ENCODE data around the gene ZFP36L1.
"Not testable (repeated sequence)": the region's sequence is repeated elsewhere in the genome, so short reads cannot be mapped to it uniquely, and the experiment has no call there.

ZFP36L1 gene

DNA sequence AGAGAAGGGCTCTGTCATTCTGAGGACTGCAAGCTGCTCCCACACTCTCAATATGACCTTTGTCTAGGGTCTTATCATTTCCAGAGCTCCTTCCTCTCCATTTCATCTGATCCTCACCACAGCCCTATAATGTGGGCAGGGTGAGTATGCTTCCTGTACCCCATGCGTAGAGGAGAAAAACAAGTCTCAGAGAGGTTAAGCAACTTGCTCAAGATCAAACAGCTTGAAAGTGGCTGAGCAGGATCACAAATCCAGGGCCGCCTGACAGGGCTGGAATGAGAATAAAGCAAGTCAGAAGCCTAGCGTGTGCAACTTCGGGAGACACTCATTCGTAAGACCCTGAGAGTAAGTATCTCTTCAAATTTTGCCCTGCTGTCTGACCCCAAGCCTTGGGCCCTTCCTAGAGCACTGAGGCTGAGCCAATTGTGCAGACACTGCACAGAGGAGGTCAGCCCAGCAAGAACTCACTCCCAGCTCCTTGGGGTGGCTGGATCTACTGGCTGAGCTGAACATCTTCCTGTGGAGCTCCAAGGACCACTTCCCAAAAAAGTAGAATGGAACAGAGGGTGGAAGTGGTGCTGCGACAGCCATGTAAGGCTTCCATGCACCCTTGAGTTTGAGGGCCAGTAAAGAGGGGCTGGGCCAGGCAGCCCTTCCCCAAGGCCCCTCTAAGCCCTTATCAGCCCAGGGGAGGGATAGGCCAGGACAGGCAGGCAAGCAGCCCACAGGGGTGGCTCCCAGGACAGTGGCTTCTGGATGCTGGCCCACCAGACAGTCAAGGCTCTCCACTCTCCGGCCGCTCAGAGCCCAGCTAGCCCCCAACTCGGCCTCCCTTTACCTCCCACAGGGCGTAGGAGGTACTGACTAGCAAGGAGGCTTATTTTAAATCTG is 10.5 kb downstream of the ZFP36L1 start:
- no peak for DNase-seq

- no peak for DNase-seq
Measured at GRCh38 chr14:68781161-68782021, 11.5 kb downstream of the ZFP36L1 start.

GRCh38 chr14:68780358-68781160 is 12.3 kb downstream of the ZFP36L1 start:
- DNase-seq, result no peak

DNA sequence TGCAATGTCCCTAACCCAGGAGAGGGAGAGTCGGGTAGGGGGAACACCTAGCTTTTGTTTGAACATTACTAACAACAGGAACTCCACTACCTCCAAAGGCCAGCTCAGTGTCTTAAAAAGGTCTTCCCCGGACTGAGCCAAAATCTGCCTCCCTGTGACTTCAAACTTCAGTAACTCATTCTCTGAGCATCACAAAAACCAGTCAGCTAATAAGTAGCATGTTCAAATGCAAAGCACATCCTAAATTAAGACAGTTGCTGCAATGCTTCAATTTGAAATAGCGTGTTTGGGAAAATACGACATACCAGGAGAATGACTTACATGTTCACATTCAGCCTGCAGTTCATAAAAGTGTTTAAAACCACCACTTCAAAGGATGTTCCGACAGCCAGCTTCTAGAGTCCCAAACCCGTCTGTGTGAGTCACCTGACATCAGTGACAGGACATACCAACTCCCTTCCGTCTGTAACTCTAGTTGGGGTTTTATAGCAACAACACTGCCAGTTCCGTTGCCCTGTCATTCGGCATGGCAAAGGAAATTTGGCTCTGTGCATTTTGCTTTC is 13.0 kb downstream of the ZFP36L1 start:
- no peak for DNase-seq

DNA sequence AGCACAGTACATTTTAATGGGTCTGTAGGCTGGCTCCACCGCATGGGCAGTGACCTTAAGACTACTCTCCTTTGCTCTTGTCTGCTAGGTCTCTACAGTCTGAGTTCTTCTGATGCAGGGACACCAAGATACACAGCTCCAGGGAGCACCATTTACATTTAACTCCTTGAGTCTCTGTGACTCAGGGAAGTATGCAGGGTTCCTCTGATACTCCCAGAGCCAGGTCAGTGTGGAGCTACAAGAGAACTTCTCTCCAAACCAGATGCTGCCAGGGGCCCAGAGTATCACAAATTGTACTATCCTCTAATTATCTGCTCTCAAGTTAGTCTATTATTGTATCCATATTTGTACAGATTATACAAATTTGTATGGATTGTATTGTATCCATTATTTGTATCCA is 15.2 kb downstream of the ZFP36L1 start:
- no peak for DNase-seq

DNA sequence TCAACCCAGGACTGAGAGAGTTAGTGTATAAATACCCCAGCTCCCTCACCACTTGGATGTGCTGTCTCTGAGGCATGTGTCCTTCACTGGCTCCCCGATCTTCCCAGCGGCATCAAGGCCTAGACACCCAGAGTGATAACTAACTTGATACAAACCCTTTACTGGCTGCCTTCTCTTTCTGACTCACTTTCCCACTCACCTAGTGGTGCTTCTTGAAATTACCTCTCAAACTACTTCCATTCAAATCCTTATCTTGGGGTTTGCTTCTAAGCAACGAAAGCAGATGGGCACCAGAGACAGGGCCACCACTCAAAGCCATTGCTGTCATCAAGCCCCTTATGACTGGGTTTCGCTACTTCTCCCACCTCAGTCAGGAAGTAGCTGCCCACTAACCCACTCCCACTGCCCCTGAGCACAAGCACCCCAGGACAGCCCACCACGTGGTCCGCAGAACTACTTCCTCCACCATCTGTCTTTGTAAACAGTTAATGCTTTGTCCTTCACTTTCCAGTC is 17.2 kb downstream of the ZFP36L1 start:
- no peak for DNase-seq

GRCh38 chr14:68774771-68775613 is 17.9 kb downstream of the ZFP36L1 start:
- no peak for DNase-seq

DNA sequence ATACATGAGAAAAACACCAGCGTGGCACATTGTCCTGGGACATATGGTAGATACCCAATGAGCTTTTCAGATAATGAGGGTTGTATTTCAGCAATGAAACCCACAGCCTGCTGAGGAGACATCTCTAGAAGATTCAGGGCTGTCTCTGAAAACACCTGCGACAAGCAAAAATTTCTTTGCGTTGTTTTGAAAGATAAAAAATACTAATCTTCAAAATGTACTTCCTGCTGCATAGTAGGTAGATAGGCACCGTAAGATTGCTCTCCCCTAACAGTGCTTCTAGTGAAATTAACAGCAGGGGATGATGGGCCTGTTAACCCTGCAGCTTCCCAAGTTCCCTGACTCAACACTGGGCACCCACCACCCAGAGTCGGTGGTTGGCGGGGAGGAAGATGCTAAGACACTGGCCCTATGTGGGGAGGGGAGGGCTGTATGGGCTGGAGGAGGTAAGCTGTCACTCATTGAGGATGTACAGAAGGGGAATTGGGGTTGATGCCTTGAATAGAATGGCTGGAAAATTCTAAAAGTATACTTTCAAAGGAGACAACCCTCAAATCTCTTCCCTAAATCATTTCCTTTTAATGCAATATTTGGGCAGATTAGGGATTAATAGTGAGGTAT is 20.0 kb downstream of the ZFP36L1 start:
- no peak for DNase-seq

DNA sequence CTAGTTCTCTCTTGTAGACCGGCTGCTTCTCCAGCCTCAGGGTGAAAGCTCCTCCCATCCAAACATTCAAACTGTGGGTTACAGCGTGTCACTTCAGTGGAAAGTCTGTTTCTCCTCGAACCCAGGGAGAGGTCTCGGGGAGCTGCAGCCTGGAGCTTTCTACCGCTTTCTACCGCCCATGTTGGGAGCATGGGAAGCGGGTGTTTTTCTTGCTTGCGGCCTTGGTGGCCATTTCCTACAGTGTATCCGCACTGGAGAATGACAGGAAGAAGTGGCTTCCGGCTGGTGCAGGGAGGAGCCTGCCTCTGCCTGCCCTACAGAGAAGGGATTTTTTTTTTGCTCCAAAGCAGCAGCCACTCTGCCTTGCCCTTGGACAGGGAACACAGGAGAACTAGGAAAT is 21.2 kb downstream of the ZFP36L1 start:
- DNase-seq, result no peak

DNA sequence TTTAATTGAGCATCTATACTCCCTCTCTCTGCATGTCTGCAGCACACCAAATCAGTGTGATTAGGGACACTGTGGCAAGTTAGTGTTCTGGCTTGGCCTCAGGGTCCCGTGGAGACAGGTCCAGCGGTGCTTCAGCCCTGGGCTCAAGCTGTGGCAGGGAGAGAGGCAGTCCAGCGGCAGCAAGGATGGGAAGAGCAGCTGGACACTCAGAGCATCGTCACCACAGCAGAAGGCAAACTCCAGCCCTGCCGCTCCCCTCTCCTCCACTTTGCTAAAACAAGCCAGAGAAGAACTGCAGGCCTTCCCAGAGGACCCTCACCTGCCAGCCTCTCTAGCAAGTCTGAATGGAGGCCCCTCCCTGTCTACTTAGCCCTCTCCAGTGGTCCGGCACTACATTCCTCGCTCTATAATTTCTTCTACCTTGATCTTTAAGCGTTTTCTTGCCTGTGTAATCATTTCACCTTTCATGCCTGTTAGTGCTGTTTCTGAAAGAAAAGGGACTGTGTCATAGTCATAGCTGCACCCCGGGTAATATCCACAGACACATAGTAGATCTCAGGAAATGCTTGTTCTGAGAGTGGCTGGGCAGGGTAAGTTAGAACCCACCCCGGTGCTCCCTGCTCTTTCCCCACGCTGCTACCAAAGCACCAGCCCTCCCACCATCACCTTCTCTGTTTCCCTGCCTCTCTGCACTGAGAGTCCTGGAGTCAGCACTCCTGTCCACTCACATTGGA is 22.1 kb downstream of the ZFP36L1 start:
- DNase-seq, result no peak

DNA sequence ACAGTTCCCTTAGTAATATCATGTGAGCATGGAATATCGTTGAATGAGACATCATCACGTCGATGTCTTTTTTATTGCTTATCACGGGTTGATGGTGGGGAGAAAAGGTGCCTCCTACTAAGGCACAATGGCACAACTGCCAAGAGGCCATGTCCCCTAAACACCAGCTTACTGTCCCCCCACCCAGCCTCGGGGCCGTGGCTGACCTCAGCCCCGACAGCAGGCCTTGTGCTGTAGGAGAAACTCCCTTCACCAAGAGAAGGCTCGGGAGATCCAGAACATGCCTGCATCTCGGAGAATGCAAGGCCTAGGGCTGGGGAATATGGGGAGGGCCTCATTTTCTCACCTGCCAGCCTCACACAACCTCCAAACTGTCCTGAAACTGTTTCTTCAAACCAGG is 22.8 kb downstream of the ZFP36L1 start:
- DNase-seq, result no peak

GRCh38 chr14:68768316-68768715 is 24.6 kb downstream of the ZFP36L1 start:
- DNase-seq, result no peak

DNA sequence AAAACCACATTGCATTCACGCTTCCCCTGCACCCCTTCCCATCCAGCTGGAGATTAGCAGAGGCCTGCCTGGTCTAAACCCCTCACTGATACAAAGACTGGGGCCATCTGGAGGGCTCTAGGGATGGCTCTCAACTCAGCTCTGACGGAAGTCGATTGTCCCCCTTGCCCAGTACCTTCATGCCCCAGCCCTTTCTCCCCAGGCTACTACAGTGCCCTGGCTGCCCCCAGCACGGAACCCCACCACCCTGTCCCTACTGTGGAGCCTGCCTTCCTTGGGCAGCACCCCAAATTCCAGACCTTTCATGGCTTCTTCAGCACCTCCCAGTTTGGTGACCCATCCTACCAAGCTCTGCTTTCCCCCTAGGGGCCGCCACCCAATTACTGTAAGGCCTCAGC is 25.6 kb downstream of the ZFP36L1 start:
- no peak for DNase-seq

DNA sequence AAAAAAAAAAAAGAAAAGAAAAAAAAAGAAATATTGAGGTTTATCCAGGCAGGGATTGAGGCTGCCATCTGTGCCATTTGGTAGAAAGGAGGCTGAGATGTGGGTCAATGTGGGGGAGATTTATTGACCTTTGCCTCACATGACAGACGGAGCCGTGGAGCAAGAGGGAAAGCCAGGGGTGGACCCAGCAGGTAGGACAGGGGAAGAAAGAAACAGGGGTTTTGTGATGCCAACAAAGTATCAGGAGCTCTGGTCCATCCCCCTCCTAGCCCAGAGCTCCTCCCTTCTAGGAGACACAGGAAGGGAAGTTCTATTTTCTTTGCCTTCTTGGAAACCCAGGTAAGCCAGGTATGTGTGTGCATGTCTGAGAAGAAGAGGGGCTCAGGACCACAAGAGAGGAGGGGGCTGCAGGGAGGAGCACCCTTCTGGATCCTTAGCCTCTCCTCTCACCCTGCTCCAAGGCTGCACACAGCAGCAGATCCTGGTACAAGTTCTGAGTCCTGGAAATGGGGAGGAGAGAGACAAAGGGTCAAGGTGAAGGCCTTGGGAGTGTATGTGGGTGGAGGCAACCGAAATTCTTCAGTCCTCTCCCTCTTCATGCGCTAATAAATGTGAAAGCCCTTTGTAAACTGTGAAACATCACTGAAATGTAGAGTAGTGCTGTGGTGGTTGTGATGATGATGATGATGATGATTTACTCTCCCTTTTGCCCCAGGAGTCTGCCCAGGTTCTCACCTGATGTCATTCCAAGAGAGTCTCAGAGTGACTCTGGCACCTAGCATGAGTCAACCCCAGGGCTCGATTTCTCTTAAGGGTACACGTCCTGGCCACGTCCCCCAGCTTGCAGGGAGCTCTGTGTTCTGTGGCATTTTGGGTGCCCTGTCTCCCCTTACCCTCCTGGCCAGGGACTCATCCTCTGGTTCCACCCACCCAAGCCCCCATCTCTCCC is 26.3 kb downstream of the ZFP36L1 start:
- DNase-seq, result no peak

GRCh38 chr14:68763843-68764242 is 29.0 kb downstream of the ZFP36L1 start:
- DNase-seq, result not testable (repeated sequence)

GRCh38 chr14:68762953-68763764 is 29.7 kb downstream of the ZFP36L1 start:
- no peak for DNase-seq

GRCh38 chr14:68761391-68761790 is 31.5 kb downstream of the ZFP36L1 start:
- no peak for DNase-seq

DNA sequence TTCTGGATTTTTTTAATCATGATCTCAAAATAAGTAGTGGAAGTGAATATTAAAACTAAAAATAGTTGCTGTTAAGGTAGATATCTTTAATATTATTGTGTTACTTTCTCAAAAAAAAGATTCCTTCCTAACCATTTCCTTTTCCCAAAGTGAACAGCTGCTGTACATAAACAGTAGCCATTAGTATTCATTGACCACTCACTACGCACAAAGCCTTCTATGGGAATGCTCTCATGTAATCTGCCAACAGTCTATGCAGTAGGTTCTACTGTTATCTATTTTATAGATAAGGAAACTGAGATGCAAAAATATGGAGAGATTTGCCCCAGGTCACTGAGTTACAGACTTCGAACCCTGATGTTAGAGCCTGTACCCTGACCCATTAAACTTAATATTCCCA is 32.1 kb downstream of the ZFP36L1 start:
- no peak for DNase-seq

Measured in stimulated activated CD4-positive, alpha-beta T cell treated with anti-CD3 and anti-CD28 coated beads, Interleukin-4, amount 100 ng/mL, for 1 hour (primary cell).